Right lobe of liver (tissue), 4 donors: ENCODE data around the gene ARGLU1.

ENCODE experiments used
- CTCF ChIP-seq, 4 donors: fragments of 200-600 bp in 3 of 4; fragments of 450-650 bp in 1 of 4; IDR thresholded peaks; one replicate each; pipeline versions ENCODE4 v1.5.1 to v1.8.0; 2016 to 2022; ENCODE audit warnings: antibody characterized with exemption in 4 of 4, mild to moderate bottlenecking in 2 of 4
- POLR2A ChIP-seq: fragments of 450-650 bp; IDR thresholded peaks from one replicate; pipeline ENCODE4 v1.6.1; 2017; ENCODE audit warnings: antibody characterized with exemption, mild to moderate bottlenecking
- donor health status: DM: no; HTN: no; CAD: no.
- donor health status: DM: no; HTN: no; CAD: no.
- donor health status: DM: no; HTN: yes; CAD: no.

- TF ChIP-seq CTCF (IDR thresholded peaks at IDR 0.05) (no peak), POLR2A (no peak)
Observed at GRCh38 chr13:106517109-106517847, 50.7 kb downstream of the ARGLU1 start.
